Heart left ventricle (tissue), 13 donors: Measurements from ENCODE around the gene FGD4.

Experiments used
- POLR2A ChIP-seq, 2 donors: fragments of 450-650 bp; IDR thresholded peaks; one replicate each; pipeline ENCODE4 v1.6.1; 2017; ENCODE audit warnings: antibody characterized with exemption in 2 of 2, mild to moderate bottlenecking in 2 of 2, moderate library complexity in 2 of 2
- TF ChIP-seq, protein P1 (sequence below), 12 donors: fragments of 200-600 bp; sonication (generic) in 4 of 12; IDR thresholded peaks; one replicate each; pipeline versions ENCODE4 v1.5.0 to v1.8.0; 2018 to 2022; ENCODE audit warnings: antibody characterized with exemption in 12 of 12, mild to moderate bottlenecking in 5 of 12
- donor health status: ischemic (EF 13 %, LVEDD 7.1; RV severe dilation, severe dysfunction).
- donor health status: DM: no; HTN: yes; CAD: no.
- donor health status: DM: no; HTN: no; CAD: no.
- donor health status: ischemic (EF 25% LVEDD 6.9; RV normal size, moderate dysfunction).
- donor health status: ischemic (EF 25% LVEDD 5.7; RV mildly dilated, moderate dysfunction).
- donor health status: ischemic (EF 35%, LVEDD 5.7; RV mildly dilated, moderate dysfunction).
- donor health status: nonischemic (EF 11% LVEDD 7.7; RV severe dilation, severe dysfunction).
- donor health status: DM: yes; HTN: yes; CAD: no.
- donor health status: PGD.
- donor health status: ischemic (EF 29% LVEDD 5.4; RV normal size, mild dysfunction).
- donor health status: nonischemic (EF 23%, LVEDD 6.1; RV moderate dilation, normal function).

- TF ChIP-seq, protein P1, sequence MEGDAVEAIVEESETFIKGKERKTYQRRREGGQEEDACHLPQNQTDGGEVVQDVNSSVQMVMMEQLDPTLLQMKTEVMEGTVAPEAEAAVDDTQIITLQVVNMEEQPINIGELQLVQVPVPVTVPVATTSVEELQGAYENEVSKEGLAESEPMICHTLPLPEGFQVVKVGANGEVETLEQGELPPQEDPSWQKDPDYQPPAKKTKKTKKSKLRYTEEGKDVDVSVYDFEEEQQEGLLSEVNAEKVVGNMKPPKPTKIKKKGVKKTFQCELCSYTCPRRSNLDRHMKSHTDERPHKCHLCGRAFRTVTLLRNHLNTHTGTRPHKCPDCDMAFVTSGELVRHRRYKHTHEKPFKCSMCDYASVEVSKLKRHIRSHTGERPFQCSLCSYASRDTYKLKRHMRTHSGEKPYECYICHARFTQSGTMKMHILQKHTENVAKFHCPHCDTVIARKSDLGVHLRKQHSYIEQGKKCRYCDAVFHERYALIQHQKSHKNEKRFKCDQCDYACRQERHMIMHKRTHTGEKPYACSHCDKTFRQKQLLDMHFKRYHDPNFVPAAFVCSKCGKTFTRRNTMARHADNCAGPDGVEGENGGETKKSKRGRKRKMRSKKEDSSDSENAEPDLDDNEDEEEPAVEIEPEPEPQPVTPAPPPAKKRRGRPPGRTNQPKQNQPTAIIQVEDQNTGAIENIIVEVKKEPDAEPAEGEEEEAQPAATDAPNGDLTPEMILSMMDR (IDR thresholded peaks at IDR 0.05), result no peak
- no peak for TF ChIP-seq POLR2A (IDR thresholded peaks at IDR 0.05)
Observed at GRCh38 chr12:32522331-32523221, 123.2 kb downstream of the FGD4 start.
